Stimulated activated CD4-positive, alpha-beta T cell treated with anti-CD3 and anti-CD28 coated beads, TNF-alpha, amount 100 ng/mL, for 48 hours (primary cell): ENCODE data around the gene HDLBP.

Experiments used
- DNase-seq, 3 donors: peaks; one replicate each; pipeline ENCODE4 v3.0.0-alpha.2; 2020; ENCODE audit warnings: low read depth in 3 of 3

HDLBP gene

GRCh38 chr2:241228081-241228859 is 87.2 kb downstream of the HDLBP start:
- no peak for DNase-seq

GRCh38 chr2:241227594-241227993 is 87.9 kb downstream of the HDLBP start:
- no peak for DNase-seq

DNA sequence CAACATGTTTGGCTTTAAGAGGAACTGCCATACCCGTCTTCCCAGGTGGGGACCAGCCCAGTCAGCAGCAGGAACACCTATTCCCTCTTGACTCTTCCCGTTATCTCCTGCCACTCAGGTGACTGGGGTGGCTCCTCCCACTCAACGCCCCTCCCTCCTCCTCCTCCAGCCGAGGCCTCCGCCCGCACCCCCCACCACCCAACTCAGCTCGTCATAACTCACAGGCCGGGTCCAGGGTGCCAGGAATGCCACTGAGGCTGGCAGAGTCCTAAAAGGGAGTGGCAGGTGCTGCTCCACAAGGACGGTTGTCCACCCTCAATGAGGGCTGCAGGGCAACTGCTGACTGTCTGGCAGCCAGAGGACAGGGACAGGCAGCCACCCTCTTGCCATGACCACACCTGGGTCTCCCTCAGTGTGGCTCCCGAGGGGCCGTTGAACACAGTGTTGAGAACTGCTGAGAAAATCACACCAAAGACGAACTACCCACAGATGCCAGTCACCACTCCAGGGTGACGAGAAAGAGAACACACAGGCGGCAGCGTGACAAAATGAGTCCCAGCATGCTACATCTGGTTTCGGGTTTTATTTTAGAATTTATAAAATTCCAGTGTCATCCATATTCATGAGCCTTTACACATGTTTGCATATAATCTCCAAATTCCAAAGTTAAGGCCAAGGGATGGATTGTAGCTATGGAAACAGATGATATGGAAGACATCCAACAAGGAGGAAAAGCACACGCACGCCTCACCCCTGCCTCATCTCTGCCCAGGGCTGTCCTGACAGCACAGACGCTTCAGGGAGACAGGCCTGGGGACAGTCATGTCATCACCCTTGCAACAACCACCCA is 88.5 kb downstream of the HDLBP start:
- DNase-seq = no peak

DNA sequence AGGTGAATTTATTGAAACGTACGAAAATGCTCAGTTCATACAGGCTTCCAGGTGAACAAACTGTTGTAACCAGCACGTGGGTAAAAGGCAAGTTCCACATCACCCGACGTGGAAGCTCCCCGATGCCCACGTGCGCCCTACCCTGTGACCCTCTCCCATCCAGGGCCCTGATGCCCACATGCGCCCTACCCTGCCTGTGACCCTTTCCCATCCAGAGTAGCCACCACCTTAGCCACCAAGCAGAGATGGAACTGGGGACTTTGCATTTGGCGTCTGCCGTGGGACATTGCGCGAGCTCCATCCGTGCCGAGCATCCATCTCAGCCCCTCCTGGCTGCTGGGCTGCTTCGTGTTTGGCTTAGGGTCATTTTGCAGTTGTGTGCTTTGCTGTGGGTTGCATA is 89.5 kb downstream of the HDLBP start:
- DNase-seq = no peak

DNA sequence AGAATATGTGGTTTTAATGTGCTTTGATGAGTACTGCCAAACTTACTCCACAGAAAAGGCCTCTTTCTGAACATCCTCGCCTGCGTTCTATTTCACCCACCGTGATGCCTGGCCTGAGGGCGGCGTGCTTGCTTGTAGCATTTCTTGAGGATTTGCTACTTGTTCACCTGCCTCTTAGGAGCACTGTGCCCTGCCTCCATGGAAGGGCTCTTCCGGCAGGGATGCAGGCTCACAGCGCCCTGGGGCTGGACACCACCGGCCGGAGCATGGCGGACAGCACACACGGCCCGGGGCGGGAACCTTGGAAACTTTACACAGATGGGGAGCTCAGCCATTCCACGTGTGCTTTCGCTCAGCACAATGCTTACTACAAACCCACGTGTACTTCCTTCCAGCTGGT is 89.9 kb downstream of the HDLBP start:
- no peak for DNase-seq

GRCh38 chr2:241224851-241225438 is 90.5 kb downstream of the HDLBP start:
- DNase-seq = no peak

DNA sequence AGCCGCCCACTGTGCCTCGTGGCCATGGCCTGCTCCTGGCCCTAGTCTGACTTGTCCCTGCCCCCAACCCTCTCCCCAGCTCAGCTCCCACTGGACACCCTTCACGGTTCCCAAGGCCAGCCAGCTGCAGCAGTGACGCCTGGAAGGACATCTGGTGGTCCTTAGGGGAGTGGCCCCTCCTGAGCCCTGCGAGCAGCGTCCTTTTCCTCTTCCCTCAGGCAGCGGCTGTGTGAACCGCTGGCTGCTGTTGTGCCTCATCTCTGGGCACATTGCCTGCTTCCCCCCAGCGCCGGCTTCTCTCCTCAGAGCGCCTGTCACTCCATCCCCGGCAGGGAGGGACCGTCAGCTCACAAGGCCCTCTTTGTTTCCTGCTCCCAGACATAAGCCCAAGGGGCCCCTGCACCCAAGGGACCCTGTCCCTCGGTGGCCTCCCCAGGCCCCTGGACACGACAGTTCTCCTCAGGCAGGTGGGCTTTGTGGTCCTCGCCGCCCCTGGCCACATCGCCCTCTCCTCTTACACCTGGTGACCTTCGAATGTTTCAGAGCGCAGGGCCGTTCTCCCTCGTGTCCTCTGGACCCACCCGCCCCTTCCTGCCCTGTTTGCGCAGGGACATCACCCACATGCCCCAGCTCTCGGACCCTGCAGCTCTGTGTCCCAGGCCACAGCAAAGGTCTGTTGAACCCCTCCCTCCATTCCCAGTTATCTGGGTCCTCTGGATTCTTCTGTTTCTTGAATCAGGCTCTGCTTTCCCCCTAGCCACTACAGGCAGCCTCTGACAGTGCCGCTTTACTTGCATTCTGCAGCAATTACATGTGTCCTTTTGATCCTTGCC is 91.2 kb downstream of the HDLBP start:
- no peak for DNase-seq

GRCh38 chr2:241223211-241224017 is 92.1 kb downstream of the HDLBP start:
- no peak for DNase-seq

DNA sequence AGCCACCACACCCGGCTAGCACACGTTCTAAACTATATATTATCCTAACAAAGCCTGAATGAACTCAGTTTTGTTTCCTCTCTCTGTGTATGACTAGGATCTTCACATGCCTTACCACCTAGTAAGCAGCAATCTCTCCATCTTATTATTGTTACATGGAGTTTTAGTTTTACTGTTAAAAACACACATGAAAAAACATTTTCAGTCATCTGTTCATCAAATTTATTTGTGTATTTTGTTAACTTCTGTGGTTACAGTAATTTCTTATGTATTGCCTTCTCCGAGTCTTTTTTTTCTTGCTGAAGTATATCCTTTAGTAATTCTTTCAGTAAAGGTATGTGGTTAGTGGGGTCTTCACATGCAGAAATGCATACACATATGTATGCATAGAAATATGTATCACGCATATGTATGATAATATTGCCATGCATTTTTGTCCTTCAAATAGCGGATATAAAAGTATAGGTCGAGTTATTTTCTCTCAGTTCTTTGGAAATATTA is 95.6 kb downstream of the HDLBP start:
- DNase-seq = no peak

GRCh38 chr2:241219030-241219382 is 96.5 kb downstream of the HDLBP start:
- no peak for DNase-seq

DNA sequence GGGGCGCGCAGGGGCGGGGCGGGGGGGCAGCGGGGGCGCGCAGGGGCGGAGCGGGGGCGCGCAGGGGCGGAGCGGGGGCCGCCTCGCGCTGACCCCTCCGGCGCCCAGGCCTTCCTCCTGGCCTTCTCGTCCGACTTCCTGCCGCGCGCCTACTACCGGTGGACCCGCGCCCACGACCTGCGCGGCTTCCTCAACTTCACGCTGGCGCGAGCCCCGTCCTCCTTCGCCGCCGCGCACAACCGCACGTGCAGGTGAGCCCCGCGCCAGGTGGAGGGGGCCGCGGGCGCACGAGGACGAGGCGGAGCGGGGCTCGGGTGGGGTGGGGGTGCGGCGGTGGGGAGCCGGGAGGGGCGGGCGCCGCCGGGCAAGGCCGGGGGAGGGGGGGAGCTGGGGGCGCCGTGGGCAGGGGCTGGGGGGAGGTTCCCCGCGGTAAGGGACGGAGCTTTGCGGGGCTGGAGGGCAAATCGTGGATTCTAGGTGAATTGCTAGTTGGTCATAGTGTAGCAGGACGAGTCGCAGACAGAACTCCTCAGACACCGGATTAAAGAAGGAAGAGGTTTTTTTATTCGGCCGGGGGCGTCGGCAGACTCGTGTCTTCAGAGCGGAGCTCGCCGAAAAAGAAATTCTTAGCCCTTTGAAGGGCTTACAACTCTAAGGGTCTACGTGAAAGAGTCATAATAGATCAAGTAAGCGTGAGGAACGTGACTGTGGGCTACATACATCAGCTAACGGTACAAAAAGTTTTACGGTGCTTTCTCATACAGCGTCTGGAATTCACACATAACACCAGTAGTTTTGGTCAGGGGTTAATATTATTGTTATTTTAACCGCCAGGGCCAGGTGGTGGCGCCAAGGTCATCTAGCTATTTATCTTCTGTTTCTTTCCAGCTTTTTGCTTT is 97.1 kb downstream of the HDLBP start:
- DNase-seq = peak in 1 of 3 donors; percentile 27

DNA sequence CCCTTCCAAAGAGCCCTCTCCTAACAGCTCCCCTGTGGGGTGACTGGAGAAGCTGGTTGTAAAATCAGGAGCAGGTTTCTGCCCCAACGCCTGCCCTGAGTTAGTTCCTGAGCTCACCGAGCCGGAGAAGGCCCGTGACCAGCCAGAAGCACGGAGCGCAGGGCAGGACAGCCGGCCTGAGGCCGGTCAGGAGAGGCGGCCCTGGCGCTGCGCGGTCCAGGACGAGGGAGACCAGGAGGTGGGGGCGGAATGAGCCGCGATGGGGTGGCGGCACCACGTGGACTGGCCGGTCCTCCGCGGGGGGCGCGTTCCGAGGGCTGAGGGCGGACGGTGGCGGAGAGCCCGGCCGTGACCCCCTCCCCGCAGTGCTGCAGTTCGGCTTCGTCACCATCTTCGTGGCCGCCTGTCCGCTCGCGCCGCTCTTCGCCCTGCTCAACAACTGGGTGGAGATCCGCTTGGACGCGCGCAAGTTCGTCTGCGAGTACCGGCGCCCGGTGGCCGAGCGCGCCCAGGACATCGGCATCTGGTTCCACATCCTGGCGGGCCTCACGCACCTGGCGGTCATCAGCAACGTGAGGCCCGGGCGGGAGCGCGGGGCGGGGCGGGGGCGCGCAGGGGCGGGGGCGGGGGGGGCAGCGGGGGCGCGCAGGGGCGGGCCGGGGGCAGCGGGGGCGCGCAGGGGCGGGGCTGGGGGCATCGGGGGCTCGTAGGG is 98.0 kb downstream of the HDLBP start:
- DNase-seq = peak in 1 of 3 donors; percentile 15

GRCh38 chr2:241216211-241216761 is 99.2 kb downstream of the HDLBP start:
- DNase-seq = no peak

DNA sequence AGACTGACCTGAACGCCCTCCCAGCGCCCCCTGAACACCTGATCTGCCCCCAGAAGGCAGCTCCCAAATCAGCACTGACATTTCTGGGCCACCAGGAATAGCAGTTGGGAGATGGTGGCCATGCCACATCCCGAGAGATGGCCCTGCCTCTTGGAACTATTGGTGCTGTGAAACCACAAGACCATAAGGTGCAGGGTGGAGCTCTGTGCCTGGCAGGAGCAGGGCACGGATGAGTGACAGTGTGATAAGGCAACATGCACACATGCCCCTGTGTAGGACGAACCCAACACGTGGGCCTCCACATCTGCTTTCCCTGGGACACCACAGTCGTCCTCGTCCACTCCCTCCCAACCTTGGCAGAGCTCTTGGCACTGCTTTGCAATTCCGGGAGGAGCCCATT is 100.1 kb downstream of the HDLBP start:
- DNase-seq = no peak

GRCh38 chr2:241214766-241215165 is 100.7 kb downstream of the HDLBP start:
- no peak for DNase-seq

GRCh38 chr2:241214209-241214608 is 101.3 kb downstream of the HDLBP start:
- DNase-seq = no peak

DNA sequence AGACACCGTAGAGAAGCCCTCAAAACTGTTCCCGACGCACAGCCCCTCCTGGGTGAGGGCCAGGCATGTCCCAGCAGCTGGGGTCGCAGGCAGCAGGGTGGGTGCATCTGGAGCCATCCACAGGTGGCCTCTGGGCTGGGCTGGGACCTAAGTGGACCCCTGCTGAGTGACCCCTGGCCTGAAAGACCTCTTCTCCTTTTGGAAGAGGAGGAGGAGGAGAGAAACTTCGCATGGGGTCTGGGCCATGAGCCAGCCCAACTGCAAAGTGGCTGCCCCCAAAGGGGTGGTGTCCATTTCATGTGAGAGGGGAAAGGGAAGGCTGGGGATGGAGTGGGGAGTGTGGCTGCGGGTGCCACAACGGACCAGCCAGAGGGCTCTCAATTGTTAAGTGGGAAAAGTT is 101.9 kb downstream of the HDLBP start:
- no peak for DNase-seq

GRCh38 chr2:241213041-241213440 is 102.4 kb downstream of the HDLBP start:
- DNase-seq = no peak

GRCh38 chr2:241211276-241211675 is 104.2 kb downstream of the HDLBP start:
- no peak for DNase-seq
